Right lobe of liver (tissue), 4 donors: ENCODE data around the gene PILRA.

Source experiments
- CTCF ChIP-seq, 4 donors: fragments of 200-600 bp in 3 of 4; fragments of 450-650 bp in 1 of 4; IDR thresholded peaks; one replicate each; pipeline versions ENCODE4 v1.5.1 to v1.8.0; 2016 to 2022; ENCODE audit warnings: antibody characterized with exemption in 4 of 4, mild to moderate bottlenecking in 2 of 4
- POLR2A ChIP-seq: fragments of 450-650 bp; IDR thresholded peaks from one replicate; pipeline ENCODE4 v1.6.1; 2017; ENCODE audit warnings: antibody characterized with exemption, mild to moderate bottlenecking
- donor health status: DM: no; HTN: no; CAD: no.
- donor health status: DM: no; HTN: no; CAD: no.
- donor health status: DM: no; HTN: yes; CAD: no.

GRCh38 chr7:100411101-100411500 is 37.8 kb downstream of the PILRA start:
- no peak for TF ChIP-seq CTCF (IDR thresholded peaks at IDR 0.05)
- TF ChIP-seq POLR2A, result no peak
